A549 (cell line): ENCODE data around the gene CACNA1I.

Experiments
- CHD2 ChIP-seq: fragments of 150-350 bp; IDR thresholded peaks from 2 replicates; pipeline ENCODE4 v1.6.1; 2014; ENCODE audit warnings: low read length; ENCODE audit not compliant: partially characterized antibody
- EP300 ChIP-seq, 2 experiments: fragments of >200 bp; sonication (Bioruptor Twin); formaldehyde crosslinking; IDR thresholded peaks; 2 replicates in 1 of 2; 3 replicates in 1 of 2; pipeline ENCODE4 v1.6.1; 2016 to 2017
- TF ChIP-seq, protein P1 (sequence below): fragments of 250-450 bp; sonication (Bioruptor Pico); IDR thresholded peaks from 2 replicates; pipeline ENCODE4 v1.5.0; 2021; ENCODE audit warnings: mild to moderate bottlenecking, moderate library complexity, borderline replicate concordance

DNA sequence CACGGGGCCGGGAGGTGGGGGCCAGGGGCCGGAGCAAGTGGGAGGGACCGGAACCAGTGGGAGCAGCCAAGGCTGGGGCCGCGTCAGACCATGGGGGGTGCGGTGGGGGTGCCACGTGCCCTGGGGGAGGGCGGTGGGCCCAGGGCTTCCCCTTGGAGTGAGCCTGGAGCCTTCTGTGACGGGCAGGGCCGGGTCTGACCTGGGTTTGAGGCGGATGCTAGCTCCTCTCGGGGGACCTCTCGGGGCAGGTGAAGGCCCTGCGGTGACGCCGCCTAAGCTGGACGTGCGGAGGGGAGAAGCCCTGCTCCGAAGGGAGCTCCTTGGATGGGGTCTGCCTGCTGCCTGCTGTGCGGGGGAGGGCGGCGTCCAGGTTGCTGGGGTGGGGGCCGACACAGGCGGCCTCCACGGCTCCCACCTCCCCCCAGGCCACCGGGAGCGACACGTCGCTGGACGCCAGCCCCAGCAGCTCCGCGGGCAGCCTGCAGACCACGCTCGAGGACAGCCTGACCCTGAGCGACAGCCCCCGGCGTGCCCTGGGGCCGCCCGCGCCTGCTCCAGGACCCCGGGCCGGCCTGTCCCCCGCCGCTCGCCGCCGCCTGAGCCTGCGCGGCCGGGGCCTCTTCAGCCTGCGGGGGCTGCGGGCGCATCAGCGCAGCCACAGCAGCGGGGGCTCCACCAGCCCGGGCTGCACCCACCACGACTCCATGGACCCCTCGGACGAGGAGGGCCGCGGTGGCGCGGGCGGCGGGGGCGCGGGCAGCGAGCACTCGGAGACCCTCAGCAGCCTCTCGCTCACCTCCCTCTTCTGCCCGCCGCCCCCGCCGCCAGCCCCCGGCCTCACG lies 115.0 kb downstream of the CACNA1I start:
- TF ChIP-seq, protein P1, sequence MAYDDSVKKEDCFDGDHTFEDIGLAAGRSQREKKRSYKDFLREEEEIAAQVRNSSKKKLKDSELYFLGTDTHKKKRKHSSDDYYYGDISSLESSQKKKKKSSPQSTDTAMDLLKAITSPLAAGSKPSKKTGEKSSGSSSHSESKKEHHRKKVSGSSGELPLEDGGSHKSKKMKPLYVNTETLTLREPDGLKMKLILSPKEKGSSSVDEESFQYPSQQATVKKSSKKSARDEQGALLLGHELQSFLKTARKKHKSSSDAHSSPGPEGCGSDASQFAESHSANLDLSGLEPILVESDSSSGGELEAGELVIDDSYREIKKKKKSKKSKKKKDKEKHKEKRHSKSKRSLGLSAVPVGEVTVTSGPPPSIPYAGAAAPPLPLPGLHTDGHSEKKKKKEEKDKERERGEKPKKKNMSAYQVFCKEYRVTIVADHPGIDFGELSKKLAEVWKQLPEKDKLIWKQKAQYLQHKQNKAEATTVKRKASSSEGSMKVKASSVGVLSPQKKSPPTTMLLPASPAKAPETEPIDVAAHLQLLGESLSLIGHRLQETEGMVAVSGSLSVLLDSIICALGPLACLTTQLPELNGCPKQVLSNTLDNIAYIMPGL (CRISPR knock-in tag): no peak
- TF ChIP-seq CHD2: no peak
- no peak for TF ChIP-seq EP300 (IDR thresholded peaks at IDR 0.05)
